T-helper 17 cell (primary cell): ENCODE measurements around the gene SHTN1. TPM values are rescaled to one million over a fixed set of nuclear protein-coding genes. Genes with fewer than 3 reads are reported as not detected.

Experiments
- ATAC-seq: fragments of 150-1000 bp; cut with Tn5 transposase; 2 replicates; pipeline ENCODE4 v1.10.0; 2021; ENCODE audit warnings: mild to moderate bottlenecking, moderate library complexity
- DNase-seq, 3 donors: peaks; one replicate each; pipeline versions ENCODE4 v3.0.0 to v3.0.0-alpha.2; 2020 to 2021
- H3K9me3 ChIP-seq: one replicate; pipeline ENCODE4 v1.7.0; 2013; ENCODE audit warnings: low read length, mild to moderate bottlenecking; ENCODE audit not compliant: control insufficient read depth, poor library complexity, severe bottlenecking
- H3K27ac Mint-ChIP-seq: one replicate; pipeline ENCODE4 v1.8.0; 2022; ENCODE audit warnings: mild to moderate bottlenecking, moderate library complexity, mixed read lengths
- H3K27me3 Mint-ChIP-seq: one replicate; pipeline ENCODE4 v1.8.0; 2022; ENCODE audit warnings: mixed read lengths
- H3K36me3 Mint-ChIP-seq: one replicate; pipeline ENCODE4 v1.8.0; 2022; ENCODE audit warnings: low read depth, mixed read lengths
- H3K4me1 Mint-ChIP-seq: one replicate; pipeline ENCODE4 v1.8.0; 2022; ENCODE audit warnings: mild to moderate bottlenecking, mixed read lengths
- H3K4me3 Mint-ChIP-seq: one replicate; pipeline ENCODE4 v1.8.0; 2022; ENCODE audit warnings: mild to moderate bottlenecking, moderate library complexity, mixed read lengths
- total RNA-seq, 4 donors: library from RNA in 2 of 4; stranded (reverse) in 2 of 4; gene quantifications; one replicate each; pipeline ENCODE4 v1.2.3 and lab custom pipeline; 2022 to 2026

The SHTN1 gene
- total RNA-seq, 2 donors from 2014 or later, result 2.4 to 2.7 TPM

- peak overlapping the region; percentile 78 for H3K4me3 Mint-ChIP-seq
- DNase-seq, result no peak
- H3K4me1 Mint-ChIP-seq, result peaks cover 9% of the 10 kb centered on the region
- H3K27ac Mint-ChIP-seq, result peak overlapping the region; percentile 79
- no peaks in the 10 kb centered on the region for H3K9me3 ChIP-seq
- H3K36me3 Mint-ChIP-seq, result peaks cover 12% of the 10 kb centered on the region
- peaks cover 54% of the 10 kb centered on the region for H3K27me3 Mint-ChIP-seq
- peak; percentile 88 for ATAC-seq
These were observed 156.7 kb downstream of the SHTN1 start for GRCh38 chr10:116848032-116848943.

DNA sequence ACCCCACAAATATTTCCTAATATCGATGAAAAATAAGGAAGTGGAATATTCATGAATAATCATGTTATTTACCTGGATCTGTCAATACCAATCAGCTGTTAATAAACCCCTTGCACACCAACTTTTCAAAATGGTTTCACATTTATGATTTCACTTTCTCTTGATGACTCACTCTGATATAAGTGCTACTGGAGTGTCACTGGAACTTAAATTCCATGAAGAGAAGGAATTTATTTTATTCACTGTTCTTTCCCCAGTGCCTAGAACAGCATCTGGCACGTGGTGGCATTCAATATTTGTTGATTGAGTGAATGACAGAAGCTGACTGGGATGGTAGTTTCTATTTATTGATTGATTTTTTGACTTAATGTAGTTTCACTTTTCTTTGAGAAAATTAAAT is 159.2 kb downstream of the SHTN1 start:
- no peaks in the 10 kb centered on the region for H3K9me3 ChIP-seq
- peaks cover 9% of the 10 kb centered on the region for H3K36me3 Mint-ChIP-seq
- H3K4me1 Mint-ChIP-seq, result peaks cover 9% of the 10 kb centered on the region
- ATAC-seq (no peak), DNase-seq (no peak)
- peaks cover 50% of the 10 kb centered on the region for H3K27me3 Mint-ChIP-seq
- H3K4me3 Mint-ChIP-seq, result no peak overlapping the region
- no peak overlapping the region for H3K27ac Mint-ChIP-seq

DNA sequence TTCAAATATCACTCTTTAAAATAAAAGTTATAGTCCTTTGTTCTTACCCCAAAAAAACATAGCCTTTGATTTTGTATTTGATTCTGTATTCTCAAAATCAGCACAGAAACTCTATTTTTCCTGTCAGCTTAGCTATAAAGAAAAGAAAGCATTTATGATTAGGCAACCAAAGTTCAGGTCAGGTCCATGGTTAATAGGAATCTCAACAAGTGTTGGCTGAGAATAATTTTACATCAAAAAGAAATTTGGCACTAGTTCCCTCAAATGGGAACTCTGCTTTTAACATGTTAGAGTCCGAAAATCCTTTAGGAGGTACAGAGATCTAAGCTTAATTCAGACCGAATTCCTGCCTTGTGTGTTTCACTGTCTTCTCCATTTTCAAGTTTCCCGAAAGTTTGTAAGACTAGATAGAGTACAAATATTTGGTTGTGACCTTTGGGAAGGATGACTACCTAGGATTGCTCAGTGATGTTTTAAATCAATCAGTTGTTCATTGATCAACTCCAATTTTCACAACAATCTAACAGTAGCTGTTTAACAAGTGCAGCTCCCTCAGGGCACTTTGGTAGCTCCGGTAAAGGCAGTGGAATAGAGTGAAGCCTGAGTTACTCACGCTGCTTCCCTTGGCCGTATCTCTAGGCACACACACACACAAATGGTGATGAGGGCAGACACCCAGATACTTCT is 164.5 kb downstream of the SHTN1 start:
- Mint-ChIP-seq H3K36me3 (no peaks in the 10 kb centered on the region), H3K27me3 (peaks cover 12% of the 10 kb centered on the region), H3K4me3 (no peak overlapping the region), H3K4me1 (peaks cover 2% of the 10 kb centered on the region), H3K27ac (no peak overlapping the region)
- no peaks in the 10 kb centered on the region for H3K9me3 ChIP-seq
- ATAC-seq (no peak), DNase-seq (no peak)

DNA sequence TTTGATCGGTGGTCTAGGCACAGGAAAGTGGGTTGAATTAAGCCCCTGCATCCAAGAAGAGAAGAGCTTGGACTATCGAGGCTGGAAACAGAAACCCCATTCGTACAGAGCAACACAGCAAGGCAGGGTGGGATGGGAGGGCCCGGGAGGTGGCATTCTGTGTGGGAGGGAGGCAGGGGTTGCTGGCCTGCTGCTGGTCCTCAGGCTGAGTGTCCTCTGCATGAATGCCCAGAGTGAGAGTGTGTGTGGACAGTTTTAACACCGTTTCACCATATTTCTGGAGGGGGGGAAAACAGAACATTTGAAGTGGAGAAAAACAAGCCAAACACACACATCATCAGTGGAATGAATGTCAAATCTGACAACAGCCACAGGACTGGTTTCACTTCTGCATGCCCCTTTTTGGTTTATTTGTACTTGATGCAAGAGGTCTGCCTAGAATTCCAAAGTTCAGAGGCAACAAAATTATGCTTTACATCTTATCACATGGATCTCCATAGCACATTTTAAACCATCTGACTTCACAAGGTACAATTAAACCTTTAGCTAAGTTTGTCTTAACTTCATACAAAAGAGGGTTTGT is 166.8 kb downstream of the SHTN1 start:
- H3K36me3 Mint-ChIP-seq, result no peaks in the 10 kb centered on the region
- no peak overlapping the region for H3K4me3 Mint-ChIP-seq
- no peak for ATAC-seq
- H3K9me3 ChIP-seq, result no peaks in the 10 kb centered on the region
- H3K27me3 Mint-ChIP-seq, result peaks cover 16% of the 10 kb centered on the region
- DNase-seq, result no peak
- no peaks in the 10 kb centered on the region for H3K4me1 Mint-ChIP-seq
- H3K27ac Mint-ChIP-seq, result no peak overlapping the region

GRCh38 chr10:116836902-116837523 is 168.0 kb downstream of the SHTN1 start:
- ATAC-seq (no peak), DNase-seq (no peak)
- Mint-ChIP-seq H3K27ac (no peak overlapping the region), H3K36me3 (no peaks in the 10 kb centered on the region), H3K27me3 (peaks cover 16% of the 10 kb centered on the region), H3K4me3 (no peak overlapping the region), H3K4me1 (no peaks in the 10 kb centered on the region)
- H3K9me3 ChIP-seq, result no peaks in the 10 kb centered on the region

- H3K27me3 Mint-ChIP-seq, result peaks cover 16% of the 10 kb centered on the region
- DNase-seq (no peak), ATAC-seq (no peak)
- no peaks in the 10 kb centered on the region for H3K9me3 ChIP-seq
- H3K36me3 Mint-ChIP-seq, result no peaks in the 10 kb centered on the region
- no peak overlapping the region for H3K4me3 Mint-ChIP-seq
- H3K27ac Mint-ChIP-seq, result no peak overlapping the region
- H3K4me1 Mint-ChIP-seq, result no peaks in the 10 kb centered on the region
These were observed 168.9 kb downstream of the SHTN1 start for GRCh38 chr10:116836083-116836482.

- H3K27ac Mint-ChIP-seq, result no peak overlapping the region
- H3K4me1 Mint-ChIP-seq, result no peaks in the 10 kb centered on the region
- no peaks in the 10 kb centered on the region for H3K36me3 Mint-ChIP-seq
These were observed 169.3 kb downstream of the SHTN1 start for GRCh38 chr10:116835658-116836057.

GRCh38 chr10:116833986-116834985 is 170.7 kb downstream of the SHTN1 start:
- Mint-ChIP-seq H3K4me1 (no peaks in the 10 kb centered on the region), H3K4me3 (no peak overlapping the region), H3K27ac (no peak overlapping the region), H3K36me3 (peaks cover under 1% of the 10 kb centered on the region), H3K27me3 (peaks cover 23% of the 10 kb centered on the region)
- ATAC-seq (no peak), DNase-seq (no peak)
- no peaks in the 10 kb centered on the region for H3K9me3 ChIP-seq

More at GRCh38 chr10:116835658-116836057, 169.3 kb downstream of the SHTN1 start:
- no peak for DNase-seq
- Mint-ChIP-seq H3K4me3 (no peak overlapping the region), H3K27me3 (peaks cover 16% of the 10 kb centered on the region)
- no peaks in the 10 kb centered on the region for H3K9me3 ChIP-seq
- ATAC-seq, result no peak

DNA sequence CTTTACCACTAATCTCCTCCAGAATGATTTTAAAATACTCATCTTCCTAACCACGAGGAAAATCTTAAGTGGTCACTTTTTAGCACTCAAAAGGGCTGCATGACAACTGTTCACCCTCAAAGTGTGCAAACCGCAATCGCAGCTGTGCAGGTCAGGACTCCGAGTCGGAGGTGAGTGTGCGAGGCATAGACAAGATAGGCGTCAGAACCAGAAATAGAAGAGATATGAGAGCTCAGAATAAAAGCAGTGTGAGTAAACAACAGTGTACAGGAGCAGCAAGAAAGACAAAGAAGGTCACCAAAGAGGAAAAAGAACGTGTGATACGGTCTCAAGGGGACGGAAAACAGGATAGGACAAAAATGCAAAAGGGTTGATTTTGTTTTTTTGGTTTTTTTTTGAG is 173.2 kb downstream of the SHTN1 start:
- DNase-seq (no peak), ATAC-seq (no peak)
- Mint-ChIP-seq H3K4me3 (no peak overlapping the region), H3K27ac (no peak overlapping the region), H3K27me3 (peaks cover 28% of the 10 kb centered on the region), H3K36me3 (peaks cover 3% of the 10 kb centered on the region), H3K4me1 (no peaks in the 10 kb centered on the region)
- no peaks in the 10 kb centered on the region for H3K9me3 ChIP-seq

Other genes with a start within 250 kb of the SHTN1 start
- not detected for gene ENO4, start 155.7 kb downstream of the SHTN1 start, total RNA-seq
- not detected for gene VAX1, start 133.1 kb upstream of the SHTN1 start, total RNA-seq
- not detected for gene KCNK18, start 192.3 kb upstream of the SHTN1 start, total RNA-seq
- 1 to 10 TPM in 1 of 2 donors, under 1 TPM in 1; 0.20 to 1.9 TPM for gene SLC18A2, start 235.9 kb upstream of the SHTN1 start, total RNA-seq